HEK293 (cell line): ENCODE results near the gene CD300LB.

Experiments
- PRDM4 ChIP-seq: fragments of 450-650 bp; formaldehyde crosslinking; IDR thresholded peaks from 2 replicates; pipeline ENCODE4 v1.5.1; 2017; ENCODE audit warnings: missing biosample characterization, missing genetic modification characterization
- ZBTB7A ChIP-seq: fragments of 450-650 bp; formaldehyde crosslinking; IDR thresholded peaks from 2 replicates; pipeline ENCODE4 v1.5.1; 2016; ENCODE audit warnings: low read depth, missing biosample characterization, missing genetic modification characterization

GRCh38 chr17:74490716-74491115 lies 40.6 kb downstream of the CD300LB start:
- TF ChIP-seq ZBTB7A (tag by site-specific recombination) (no peak), PRDM4 (tag by site-specific recombination) (no peak)
